Activated naive CD8-positive, alpha-beta T cell (primary cell): ENCODE data around the gene RBM23.

Experiments used
- H3K27ac Mint-ChIP-seq: one replicate; pipeline ENCODE4 v1.8.0; 2021; ENCODE audit warnings: mixed read lengths
- H3K27me3 Mint-ChIP-seq: one replicate; pipeline ENCODE4 v1.8.0; 2021; ENCODE audit warnings: mixed read lengths
- H3K36me3 Mint-ChIP-seq: one replicate; pipeline ENCODE4 v1.8.0; 2021; ENCODE audit warnings: mixed read lengths
- H3K4me1 Mint-ChIP-seq: one replicate; pipeline ENCODE4 v1.8.0; 2021; ENCODE audit warnings: low read depth, mixed read lengths
- H3K4me3 Mint-ChIP-seq: one replicate; pipeline ENCODE4 v1.8.0; 2021; ENCODE audit warnings: mild to moderate bottlenecking, mixed read lengths
- H3K9me3 Mint-ChIP-seq: one replicate; pipeline ENCODE4 v1.8.0; 2021; ENCODE audit warnings: low read depth, mixed read lengths

Gene RBM23

GRCh38 chr14:22900081-22900799 lies 18.7 kb downstream of the RBM23 start:
- Mint-ChIP-seq H3K9me3 (no peaks in the 10 kb centered on the region), H3K36me3 (peaks cover 7% of the 10 kb centered on the region), H3K4me3 (no peak overlapping the region), H3K27me3 (no peaks in the 10 kb centered on the region), H3K4me1 (peaks cover 12% of the 10 kb centered on the region), H3K27ac (peak overlapping the region; percentile 37)

GRCh38 chr14:22898302-22899090 lies 20.5 kb downstream of the RBM23 start:
- Mint-ChIP-seq H3K4me3 (no peak overlapping the region), H3K4me1 (peaks cover 12% of the 10 kb centered on the region), H3K9me3 (no peaks in the 10 kb centered on the region), H3K27me3 (no peaks in the 10 kb centered on the region), H3K27ac (peak overlapping the region; percentile 76), H3K36me3 (peaks cover 2% of the 10 kb centered on the region)

- H3K36me3 Mint-ChIP-seq = peaks cover 2% of the 10 kb centered on the region
- H3K4me3 Mint-ChIP-seq = no peak overlapping the region
- no peak overlapping the region for H3K27ac Mint-ChIP-seq
- H3K9me3 Mint-ChIP-seq = no peaks in the 10 kb centered on the region
- peaks cover 12% of the 10 kb centered on the region for H3K4me1 Mint-ChIP-seq
- no peaks in the 10 kb centered on the region for H3K27me3 Mint-ChIP-seq
Observed at GRCh38 chr14:22897357-22897756, 21.6 kb downstream of the RBM23 start.

GRCh38 chr14:22896760-22897159 lies 22.2 kb downstream of the RBM23 start:
- no peak overlapping the region for H3K27ac Mint-ChIP-seq

GRCh38 chr14:22896356-22896755 lies 22.6 kb downstream of the RBM23 start:
- Mint-ChIP-seq H3K4me1 (peaks cover 12% of the 10 kb centered on the region), H3K27ac (no peak overlapping the region), H3K9me3 (no peaks in the 10 kb centered on the region), H3K4me3 (no peak overlapping the region), H3K36me3 (peaks cover 2% of the 10 kb centered on the region), H3K27me3 (no peaks in the 10 kb centered on the region)

More at GRCh38 chr14:22896760-22897159, 22.2 kb downstream of the RBM23 start:
- Mint-ChIP-seq H3K9me3 (no peaks in the 10 kb centered on the region), H3K4me3 (no peak overlapping the region), H3K4me1 (peaks cover 12% of the 10 kb centered on the region), H3K36me3 (peaks cover 2% of the 10 kb centered on the region), H3K27me3 (no peaks in the 10 kb centered on the region)

GRCh38 chr14:22895402-22895801 lies 23.5 kb downstream of the RBM23 start:
- H3K27me3 Mint-ChIP-seq = no peaks in the 10 kb centered on the region
- H3K36me3 Mint-ChIP-seq = peaks cover 2% of the 10 kb centered on the region
- H3K27ac Mint-ChIP-seq = no peak overlapping the region
- peaks cover 11% of the 10 kb centered on the region for H3K4me1 Mint-ChIP-seq
- no peak overlapping the region for H3K4me3 Mint-ChIP-seq
- H3K9me3 Mint-ChIP-seq = no peaks in the 10 kb centered on the region

- Mint-ChIP-seq H3K27me3 (no peaks in the 10 kb centered on the region), H3K9me3 (no peaks in the 10 kb centered on the region), H3K27ac (no peak overlapping the region), H3K4me3 (no peak overlapping the region), H3K4me1 (peaks cover 16% of the 10 kb centered on the region), H3K36me3 (no peaks in the 10 kb centered on the region)
Observed at GRCh38 chr14:22893706-22894105, 25.2 kb downstream of the RBM23 start.

GRCh38 chr14:22892488-22892887 lies 26.5 kb downstream of the RBM23 start:
- Mint-ChIP-seq H3K9me3 (no peaks in the 10 kb centered on the region), H3K4me3 (no peak overlapping the region), H3K36me3 (no peaks in the 10 kb centered on the region), H3K27ac (no peak overlapping the region), H3K27me3 (no peaks in the 10 kb centered on the region), H3K4me1 (peaks cover 20% of the 10 kb centered on the region)

- peaks cover 30% of the 10 kb centered on the region for H3K4me1 Mint-ChIP-seq
- H3K9me3 Mint-ChIP-seq = no peaks in the 10 kb centered on the region
- no peaks in the 10 kb centered on the region for H3K36me3 Mint-ChIP-seq
- no peak overlapping the region for H3K4me3 Mint-ChIP-seq
- no peak overlapping the region for H3K27ac Mint-ChIP-seq
- no peaks in the 10 kb centered on the region for H3K27me3 Mint-ChIP-seq
Observed at GRCh38 chr14:22890416-22890815, 28.5 kb downstream of the RBM23 start.

- no peaks in the 10 kb centered on the region for H3K9me3 Mint-ChIP-seq
- peaks cover 37% of the 10 kb centered on the region for H3K4me1 Mint-ChIP-seq
- H3K27ac Mint-ChIP-seq = no peak overlapping the region
- H3K36me3 Mint-ChIP-seq = no peaks in the 10 kb centered on the region
- no peaks in the 10 kb centered on the region for H3K27me3 Mint-ChIP-seq
- H3K4me3 Mint-ChIP-seq = no peak overlapping the region
Observed at GRCh38 chr14:22888662-22889061, 30.3 kb downstream of the RBM23 start.

- Mint-ChIP-seq H3K36me3 (no peaks in the 10 kb centered on the region), H3K9me3 (no peaks in the 10 kb centered on the region), H3K4me3 (peak overlapping the region; percentile 84), H3K27ac (peak overlapping the region; percentile 29), H3K27me3 (no peaks in the 10 kb centered on the region), H3K4me1 (peaks cover 42% of the 10 kb centered on the region)
Observed at GRCh38 chr14:22887990-22888378, 31.0 kb downstream of the RBM23 start.

- Mint-ChIP-seq H3K36me3 (no peaks in the 10 kb centered on the region), H3K27ac (peak overlapping the region; percentile 79), H3K27me3 (no peaks in the 10 kb centered on the region), H3K4me1 (peaks cover 46% of the 10 kb centered on the region), H3K9me3 (no peaks in the 10 kb centered on the region), H3K4me3 (peak overlapping the region; percentile 84)
Observed at GRCh38 chr14:22887260-22887989, 31.5 kb downstream of the RBM23 start.

GRCh38 chr14:22886500-22887259 lies 32.3 kb downstream of the RBM23 start:
- peaks cover 50% of the 10 kb centered on the region for H3K4me1 Mint-ChIP-seq
- no peaks in the 10 kb centered on the region for H3K27me3 Mint-ChIP-seq
- no peaks in the 10 kb centered on the region for H3K36me3 Mint-ChIP-seq
- H3K27ac Mint-ChIP-seq = peak overlapping the region; percentile 79
- H3K4me3 Mint-ChIP-seq = peak overlapping the region; percentile 84
- H3K9me3 Mint-ChIP-seq = no peaks in the 10 kb centered on the region

GRCh38 chr14:22885975-22886374 lies 33.0 kb downstream of the RBM23 start:
- peaks cover 50% of the 10 kb centered on the region for H3K4me1 Mint-ChIP-seq
- no peaks in the 10 kb centered on the region for H3K9me3 Mint-ChIP-seq
- H3K27me3 Mint-ChIP-seq = no peaks in the 10 kb centered on the region
- no peaks in the 10 kb centered on the region for H3K36me3 Mint-ChIP-seq
- no peak overlapping the region for H3K27ac Mint-ChIP-seq
- peak overlapping the region; percentile 57 for H3K4me3 Mint-ChIP-seq
